Testis (tissue), 2 donors: ENCODE results near the gene USF2.

Experiments used
- CTCF ChIP-seq, 3 experiments: fragments of 450-650 bp in 2 of 3; fragments of 200-600 bp in 1 of 3; sonication (generic) in 1 of 3; IDR thresholded peaks; one replicate each; pipeline ENCODE4 v1.5.1; 2016 to 2019; ENCODE audit warnings: antibody characterized with exemption in 3 of 3, mild to moderate bottlenecking in 2 of 3, moderate library complexity in 1 of 3
- POLR2A ChIP-seq: fragments of 450-650 bp; IDR thresholded peaks from one replicate; pipeline ENCODE4 v1.6.1; 2017; ENCODE audit warnings: antibody characterized with exemption, mild to moderate bottlenecking, moderate library complexity

GRCh38 chr19:35328851-35329285, 60.1 kb downstream of the USF2 start, which contains the start of gene CD22:
- TF ChIP-seq CTCF (IDR thresholded peaks at IDR 0.05) (no peak), POLR2A (no peak)
